ENCODE measurements around the gene PRM1. TPM values are rescaled to one million over a fixed set of nuclear protein-coding genes. Genes with fewer than 3 reads are reported as not detected.
A peak's percentile ranks its signal among the peaks of the same experiment; 100 is the strongest.

Gene PRM1
- total RNA-seq, 2 experiments from 2014 or later, result not detected

GRCh38 chr16:11234884-11235702 is 46.0 kb downstream of the PRM1 start:
- no peak overlapping the region for H3K27ac ChIP-seq (ENCODE audit: low read depth, low read length, poor library complexity, severe bottlenecking)
- no peaks in the 10 kb centered on the region for H4K20me1 ChIP-seq (ENCODE audit: insufficient read depth, low read length)
- no peaks in the 10 kb centered on the region for H3K9me2 ChIP-seq (ENCODE audit: insufficient read depth, low read length)
- H3K4me2 ChIP-seq (ENCODE audit: low read length), result no peak overlapping the region
- POLR2A ChIA-PET, result no interaction called here
- CTCF ChIA-PET (ENCODE audit: unreplicated experiment), result no interaction called here
- no TSS peak for BruUV-seq (replicated peaks)
- H3K9me3 ChIP-seq (ENCODE audit: low read length), result no peaks in the 10 kb centered on the region
- no peaks in the 10 kb centered on the region for H3K79me2 ChIP-seq (ENCODE audit: insufficient read depth, low read depth, low read length)
- no peaks in the 10 kb centered on the region for H3K36me3 ChIP-seq (ENCODE audit: insufficient read depth, low read length)
- no peak for DNase-seq (ENCODE audit: low spot score)
- TF ChIP-seq CTCF (conservative IDR thresholded peaks at IDR 0.05; ENCODE audit: low read length) (no peak), EZH2phosphoT487 (IDR thresholded peaks at IDR 0.05; ENCODE audit: borderline replicate concordance, low read depth, low read length) (no peak)
- no peak overlapping the region for H2AFZ ChIP-seq (ENCODE audit: low read length)
- no peak overlapping the region for H3K4me3 ChIP-seq (ENCODE audit: low read depth, low read length, poor library complexity, severe bottlenecking)
- peaks cover 19% of the 10 kb centered on the region for H3K4me1 ChIP-seq (ENCODE audit: insufficient read depth, low read length, poor library complexity, severe bottlenecking)
- intact Hi-C loops (cut with micrococcal nuclease; ENCODE audit: unreplicated experiment), result no loop called here

GRCh38 chr16:11233727-11234376 is 47.3 kb downstream of the PRM1 start:
- no TSS peak for BruUV-seq (replicated peaks)
- peak overlapping the region; percentile 1; the same call in 1 of the 2 replicates for H3K4me2 ChIP-seq (ENCODE audit: low read length)
- peak overlapping the region; percentile 95; the same call in 1 of the 2 replicates for H2AFZ ChIP-seq (ENCODE audit: low read length)
- H3K79me2 ChIP-seq (ENCODE audit: insufficient read depth, low read depth, low read length), result no peaks in the 10 kb centered on the region
- no peaks in the 10 kb centered on the region for H3K9me3 ChIP-seq (ENCODE audit: low read length)
- POLR2A ChIA-PET, result interaction anchor here (0.6 kb wide), 1 partner anchor 12 kb away, joined by 3 read pairs; no protein-coding TSS in a partner anchor
- H3K27ac ChIP-seq (ENCODE audit: low read depth, low read length, poor library complexity, severe bottlenecking), result no peak overlapping the region
- peak; percentile 46 for DNase-seq (ENCODE audit: low spot score)
- H3K4me3 ChIP-seq (ENCODE audit: low read depth, low read length, poor library complexity, severe bottlenecking), result no peak overlapping the region
- no peaks in the 10 kb centered on the region for H3K36me3 ChIP-seq (ENCODE audit: insufficient read depth, low read length)
- H3K9me2 ChIP-seq (ENCODE audit: insufficient read depth, low read length), result no peaks in the 10 kb centered on the region
- H4K20me1 ChIP-seq (ENCODE audit: insufficient read depth, low read length), result no peaks in the 10 kb centered on the region
- intact Hi-C loops (cut with micrococcal nuclease; ENCODE audit: unreplicated experiment), result no loop called here
- CTCF ChIA-PET (ENCODE audit: unreplicated experiment), result interaction anchor here (0.8 to 1.0 kb wide), 2 partner anchors 9 to 21 kb away, joined by 3 to 5 read pairs; no protein-coding TSS in a partner anchor
- TF ChIP-seq CTCF (conservative IDR thresholded peaks at IDR 0.05; ENCODE audit: low read length) (peak; percentile 53; the same call in 1 of the 2 replicates), EZH2phosphoT487 (IDR thresholded peaks at IDR 0.05; ENCODE audit: borderline replicate concordance, low read depth, low read length) (no peak)
- H3K4me1 ChIP-seq (ENCODE audit: insufficient read depth, low read length, poor library complexity, severe bottlenecking), result peaks cover 19% of the 10 kb centered on the region

Measured in OCI-LY7 (cell line).